ENCODE data around the gene DDTL.
"Not testable (repeated sequence)": the region's sequence is repeated elsewhere in the genome, so short reads cannot be mapped to it uniquely, and the experiment has no call there.

The DDTL gene

GRCh38 chr22:23970816-23971486, 4.3 kb downstream of the DDTL start:
- DNase-seq = no peak

GRCh38 chr22:23971927-23972326, 5.2 kb downstream of the DDTL start:
- not testable (repeated sequence) for DNase-seq

DNA sequence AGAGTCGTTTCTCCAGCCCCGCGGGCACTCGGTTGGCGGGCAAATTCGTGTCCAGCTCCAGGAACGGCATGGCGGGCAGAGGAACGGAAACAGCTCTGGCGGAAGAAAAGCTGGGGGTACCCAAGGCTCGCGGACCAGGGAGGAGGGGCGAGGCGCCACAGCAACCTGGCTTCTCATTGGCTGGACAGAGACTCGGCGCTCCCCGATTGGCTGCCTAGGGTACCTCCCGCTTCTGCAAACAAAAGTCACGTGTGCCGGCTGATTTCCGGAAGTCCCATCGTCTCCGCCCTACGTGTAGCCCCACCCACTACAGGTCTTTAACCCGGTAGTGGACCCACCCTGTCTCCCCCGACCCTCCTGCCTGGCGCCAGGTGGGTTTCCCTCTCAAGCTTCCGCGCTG, 7.7 kb downstream of the DDTL start, which contains the start of gene DDT:
DDT (minus strand) TSS at position 97 of the 400 bp plus-strand sequence; CDS start at position 70, 27 bp downstream.
- not testable (repeated sequence) for DNase-seq

DNA sequence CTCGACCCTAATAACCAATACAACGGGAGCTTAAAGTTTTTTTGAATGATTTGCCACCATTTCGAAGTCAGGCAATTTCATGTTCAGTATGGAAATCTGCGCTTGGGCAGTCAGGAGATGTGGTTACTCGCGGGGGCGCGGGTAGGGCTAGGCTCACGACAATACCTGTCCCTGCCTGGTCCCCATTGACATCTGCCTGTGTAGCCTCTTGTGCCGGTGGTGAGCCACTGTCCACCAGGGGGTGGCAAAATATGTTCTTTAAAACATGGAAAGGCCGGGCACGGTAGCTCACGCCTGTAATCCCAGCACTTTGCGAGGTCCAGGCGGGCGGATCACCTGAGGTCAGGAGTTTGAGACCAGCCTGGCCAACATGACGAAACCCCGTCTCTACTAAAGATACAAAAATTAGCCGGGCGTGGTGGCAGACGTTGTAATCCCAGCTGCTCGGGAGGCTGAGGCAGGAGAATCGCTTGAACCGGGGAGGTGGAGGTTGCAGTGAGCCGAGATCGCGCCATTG, 8.2 kb downstream of the DDTL start:
- not testable (repeated sequence) for DNase-seq

- DNase-seq = not testable (repeated sequence)
Measured at GRCh38 chr22:23977304-23977703, 10.6 kb downstream of the DDTL start.

DNA sequence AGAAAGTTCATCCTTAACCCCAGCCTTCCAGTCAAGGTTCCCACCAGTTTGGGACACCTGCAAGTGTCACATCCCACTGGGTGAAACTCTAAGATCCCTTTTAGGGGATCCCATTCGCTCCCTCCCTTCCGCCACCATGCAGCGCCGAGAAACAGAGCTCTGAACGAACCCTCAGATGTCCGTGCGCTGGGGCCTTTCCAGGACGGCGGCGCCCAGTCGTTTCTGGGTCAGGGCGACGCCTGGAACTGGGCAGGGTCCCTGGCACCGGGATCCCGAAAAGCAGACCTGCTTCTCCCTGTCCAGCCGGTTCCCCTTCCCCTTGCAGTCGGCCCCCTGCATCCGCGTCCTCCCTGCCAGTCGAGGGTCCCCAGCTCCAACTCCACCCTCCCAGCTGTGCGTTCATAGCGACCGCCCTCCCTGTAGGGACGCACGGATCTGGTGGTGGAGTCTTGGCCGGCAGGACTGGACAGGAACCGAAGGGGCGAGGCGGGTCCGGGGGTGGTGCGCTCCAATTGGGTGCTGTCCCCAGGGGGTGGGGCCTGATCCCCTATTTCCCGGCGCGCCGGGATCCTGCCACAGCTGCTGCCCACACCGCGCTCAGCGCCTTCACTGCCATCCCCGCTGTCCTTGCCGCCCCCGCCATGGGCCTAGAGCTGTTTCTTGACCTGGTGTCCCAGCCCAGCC, 13.0 kb downstream of the DDTL start, which contains the start of gene GSTT2:
GSTT2 (plus strand) TSS at position 578 of the 684 bp plus-strand sequence.
- DNase-seq = not testable (repeated sequence)

DNA sequence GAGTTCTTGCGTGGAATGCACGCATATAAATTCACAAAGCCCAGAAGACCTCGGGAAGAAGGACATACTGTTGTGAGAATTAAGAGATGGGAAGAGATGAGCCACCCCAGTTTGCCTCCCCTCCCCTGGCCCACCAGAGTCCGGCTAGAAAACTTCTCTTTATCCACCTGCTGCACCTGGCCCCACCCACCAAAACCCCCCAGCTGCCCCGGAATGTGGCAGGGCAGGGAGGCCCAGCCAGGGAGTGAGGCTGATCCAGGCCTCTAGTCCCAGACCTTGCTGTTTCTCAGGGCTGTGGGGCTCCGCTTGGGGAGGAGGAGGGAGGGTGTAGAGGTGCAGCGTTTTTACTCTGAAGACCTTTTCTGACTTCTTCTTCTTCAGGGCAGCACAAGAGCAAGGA, 13.9 kb downstream of the DDTL start:
- DNase-seq = not testable (repeated sequence)

GRCh38 chr22:23984430-23984829, 17.7 kb downstream of the DDTL start:
- DNase-seq = no peak

- DNase-seq = not testable (repeated sequence)
Measured at GRCh38 chr22:23986089-23986488, 19.4 kb downstream of the DDTL start.

DNA sequence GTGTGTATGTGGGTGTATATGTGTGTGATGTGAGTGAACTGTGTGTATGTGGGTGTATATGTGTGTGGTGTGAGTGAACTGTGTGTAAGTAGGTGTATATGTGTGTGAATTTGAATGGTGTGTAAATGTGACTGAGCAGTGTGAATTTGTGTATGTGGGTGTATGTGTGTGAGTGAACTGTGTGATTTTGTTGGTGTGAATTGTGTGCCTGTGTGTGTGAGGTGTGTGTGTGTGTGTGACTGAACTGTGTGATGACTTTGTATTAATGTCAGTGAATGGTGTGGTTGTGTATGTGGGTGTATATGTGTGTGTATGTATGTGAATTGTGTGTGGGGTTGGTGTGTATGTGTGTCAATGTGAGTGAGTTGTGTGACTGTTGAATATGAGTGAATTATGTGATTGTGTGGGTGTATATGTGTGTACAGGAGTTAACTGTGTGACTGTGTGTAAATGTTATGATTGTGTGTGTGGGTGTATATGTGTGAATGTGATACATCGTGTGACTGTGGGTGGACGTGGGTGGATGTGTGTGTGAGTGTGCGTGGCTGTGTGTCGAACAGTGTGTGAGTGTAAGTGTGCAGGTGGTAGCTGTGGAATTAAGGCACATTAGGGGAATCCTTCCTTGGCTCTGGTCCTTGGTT, 20.0 kb downstream of the DDTL start:
- not testable (repeated sequence) for DNase-seq

GRCh38 chr22:23989583-23990244, 23.0 kb downstream of the DDTL start:
- DNase-seq = not testable (repeated sequence)

DNA sequence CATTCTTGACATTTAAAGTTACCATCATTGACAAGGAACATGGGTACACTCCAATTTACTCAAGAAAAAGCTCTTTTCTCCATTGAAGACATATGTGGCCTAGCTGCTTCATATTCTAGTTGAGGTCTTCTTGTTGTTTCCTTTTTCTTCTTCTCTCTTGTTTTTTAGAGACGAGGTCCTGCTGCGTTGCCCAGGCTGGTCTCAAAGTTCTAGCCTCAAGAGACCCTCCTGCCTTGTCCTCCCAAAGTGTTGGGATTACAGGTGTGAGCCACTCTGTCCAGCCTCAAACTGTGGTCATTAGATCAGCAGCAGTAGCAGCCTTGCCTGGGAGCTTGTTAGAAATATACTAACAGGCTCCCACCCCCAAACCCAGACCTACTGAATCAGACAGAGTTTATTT, 26.4 kb downstream of the DDTL start:
- DNase-seq = not testable (repeated sequence)

- DNase-seq = not testable (repeated sequence)
Measured at GRCh38 chr22:23993581-23994177, 27.0 kb downstream of the DDTL start.

GRCh38 chr22:23997092-23997491, 30.4 kb downstream of the DDTL start:
- DNase-seq = no peak

DNA sequence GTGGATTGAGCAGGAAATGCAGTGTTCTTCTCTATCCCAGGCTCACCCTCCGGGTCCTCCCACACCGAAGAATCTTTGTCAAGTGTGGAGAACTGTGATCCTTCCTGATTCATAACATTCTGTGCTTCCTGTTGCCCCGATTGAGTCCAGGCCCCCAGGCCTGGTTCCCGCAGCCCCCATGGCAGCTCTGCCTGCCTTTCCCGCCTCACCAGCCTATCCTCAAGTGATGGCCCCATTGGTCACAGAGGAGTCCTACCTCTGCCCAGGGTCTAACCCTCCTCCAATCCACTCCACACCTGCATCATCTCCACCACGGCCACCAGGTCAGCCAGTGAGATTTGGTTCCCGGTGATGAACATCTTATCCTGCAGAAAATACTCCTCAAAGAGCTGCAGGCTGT, 33.1 kb downstream of the DDTL start:
- DNase-seq = not testable (repeated sequence)

GRCh38 chr22:24001314-24001713, 34.6 kb downstream of the DDTL start:
- no peak for DNase-seq

GRCh38 chr22:24002272-24002671, 35.6 kb downstream of the DDTL start:
- no peak for DNase-seq

DNA sequence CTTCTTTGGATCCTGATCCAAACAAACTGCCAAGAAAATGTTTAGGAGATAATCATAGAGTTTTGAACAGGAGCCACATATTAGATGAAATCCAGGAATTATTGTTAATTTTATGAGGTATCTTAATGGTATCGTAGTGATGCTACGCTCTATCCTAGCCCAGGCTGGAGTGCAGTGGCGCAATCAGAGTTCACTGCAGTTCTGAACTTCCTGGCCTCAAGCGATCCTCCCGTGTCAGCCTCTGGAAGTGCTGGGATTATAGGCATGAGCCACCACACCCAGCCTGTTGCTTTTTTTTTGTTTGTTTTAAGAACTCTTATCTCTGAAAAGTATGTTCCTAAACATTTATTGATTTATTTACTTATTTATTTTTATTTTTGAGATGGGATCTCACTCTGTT, 36.2 kb downstream of the DDTL start:
- no peak for DNase-seq

GRCh38 chr22:24003887-24004286, 37.2 kb downstream of the DDTL start:
- peak; percentile 16 for DNase-seq

DNA sequence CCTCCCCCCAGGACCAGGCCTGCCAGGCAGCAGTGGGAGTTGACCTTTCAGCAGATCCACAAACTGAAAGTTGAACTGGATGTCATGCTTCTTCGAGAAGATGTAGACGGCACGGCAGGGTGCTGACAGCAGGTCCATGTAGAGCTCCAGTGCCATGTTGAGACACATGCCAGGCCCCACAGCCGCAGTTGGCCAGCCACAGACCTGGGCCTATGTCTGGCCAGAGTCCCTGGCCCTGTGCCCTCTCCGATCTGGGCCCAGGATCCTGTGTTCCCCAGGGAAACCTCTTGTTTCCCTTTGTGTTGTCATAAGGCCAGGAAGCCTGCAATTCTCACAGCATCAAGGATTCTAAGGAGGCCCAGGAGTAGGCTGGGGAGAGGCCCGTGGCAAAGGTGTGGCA, 38.5 kb downstream of the DDTL start, which contains the start of gene GSTT4:
GSTT4 (minus strand) TSS at position 253 of the 400 bp plus-strand sequence; CDS start at position 156, 97 bp downstream.
- no peak for DNase-seq

GRCh38 chr22:24006207-24006913, 39.7 kb downstream of the DDTL start:
- DNase-seq = no peak

GRCh38 chr22:24006914-24007214, 40.2 kb downstream of the DDTL start:
- DNase-seq = no peak
